HepG2 (cell line): ENCODE measurements around the gene PTPRN. TPM values are rescaled to one million over a fixed set of nuclear protein-coding genes. Genes with fewer than 3 reads are reported as not detected.

ENCODE experiments used
- FOXC1 ChIP-seq: sonication (generic); formaldehyde crosslinking; IDR thresholded peaks from 2 replicates; pipeline ENCODE4 v1.8.0; 2022; ENCODE audit warnings: mild to moderate bottlenecking, missing genetic modification reagents, borderline replicate concordance
- GTF2F1 ChIP-seq: fragments of 150-350 bp; IDR thresholded peaks from 2 replicates; pipeline ENCODE4 v1.6.1; 2014; ENCODE audit warnings: low read length
- HBP1 ChIP-seq: IDR thresholded peaks from 2 replicates; pipeline ENCODE4 v1.6.1; 2016; ENCODE audit warnings: low read depth, control low read depth
- HES4 ChIP-seq: sonication (generic); formaldehyde crosslinking; IDR thresholded peaks from 2 replicates; pipeline ENCODE4 v1.9.0; 2021; ENCODE audit warnings: mild to moderate bottlenecking, missing genetic modification reagents, borderline replicate concordance
- KAT2B ChIP-seq: fragments of 150-350 bp; IDR thresholded peaks from 2 replicates; pipeline ENCODE4 v1.6.1; 2014; ENCODE audit warnings: low read depth, low read length, borderline replicate concordance
- MEIS1 ChIP-seq: sonication (generic); formaldehyde crosslinking; IDR thresholded peaks from 2 replicates; pipeline ENCODE4 v1.9.0; 2021; ENCODE audit warnings: mild to moderate bottlenecking, missing genetic modification reagents, moderate library complexity, borderline replicate concordance
- SP140L ChIP-seq: sonication (generic); formaldehyde crosslinking; IDR thresholded peaks from 2 replicates; pipeline ENCODE4 v1.4.0; 2020; ENCODE audit warnings: missing genetic modification reagents, borderline replicate concordance
- SSRP1 ChIP-seq: IDR thresholded peaks from 2 replicates; pipeline ENCODE4 v1.6.1; 2016; ENCODE audit warnings: control low read depth
- TSC22D2 ChIP-seq: sonication (generic); formaldehyde crosslinking; IDR thresholded peaks from 2 replicates; pipeline ENCODE4 v1.5.1; 2020; ENCODE audit warnings: missing genetic modification reagents, mild to moderate bottlenecking, borderline replicate concordance
- ZFP41 ChIP-seq: sonication (generic); formaldehyde crosslinking; IDR thresholded peaks from 2 replicates; pipeline ENCODE4 v1.4.0; 2020; ENCODE audit warnings: mild to moderate bottlenecking, missing genetic modification reagents, borderline replicate concordance
- ZNF607 ChIP-seq: sonication (generic); formaldehyde crosslinking; IDR thresholded peaks from 2 replicates; pipeline ENCODE4 v1.5.1; 2020; ENCODE audit warnings: missing genetic modification reagents, mild to moderate bottlenecking, borderline replicate concordance
- ZNF672 ChIP-seq: sonication (generic); formaldehyde crosslinking; IDR thresholded peaks from 2 replicates; pipeline ENCODE4 v1.8.1; 2022; ENCODE audit warnings: missing genetic modification reagents
- ZNF674 ChIP-seq: sonication (generic); formaldehyde crosslinking; IDR thresholded peaks from 2 replicates; pipeline ENCODE4 v1.5.0; 2020; ENCODE audit warnings: low read depth, mild to moderate bottlenecking, missing genetic modification reagents
- ZNF703 ChIP-seq: sonication (generic); formaldehyde crosslinking; IDR thresholded peaks from 2 replicates; pipeline ENCODE4 v1.5.1; 2020; ENCODE audit warnings: missing genetic modification reagents, mild to moderate bottlenecking, moderate library complexity, borderline replicate concordance
- polyA plus RNA-seq, 8 experiments: library from polyadenylated mRNA; depleted of rRNA in 3 of 8; stranded (reverse) in 7 of 8; unstranded in 1 of 8; fragments of >200 nt; fragmentation: Illumina TruSeq in 4 of 8; extraction: Trizol in 4 of 8; gene quantifications; 2 replicates each; pipeline versions ENCODE4 v1.2.1 to v1.2.3, GENCODE V29; 2011 to 2016; ENCODE audit warnings: low read depth in 4 of 8, missing spikeins in 1 of 8, mixed read lengths in 1 of 8; ENCODE audit not compliant: insufficient read depth in 1 of 8
- total RNA-seq, 5 experiments: library from RNA; depleted of rRNA; stranded (reverse); fragments of >200 nt; fragmentation: Illumina TruSeq; extraction: Trizol; gene quantifications; 2 replicates each; pipeline ENCODE4 v1.2.3, GENCODE V29; 2016; ENCODE audit warnings: low read depth in 1 of 5
- TF ChIP-seq, protein P1 (sequence below): sonication (generic); formaldehyde crosslinking; IDR thresholded peaks from 2 replicates; pipeline ENCODE4 v1.5.0; 2020; ENCODE audit warnings: mild to moderate bottlenecking, missing genetic modification reagents, borderline replicate concordance
- TF ChIP-seq, protein P2 (sequence below): sonication (generic); formaldehyde crosslinking; IDR thresholded peaks from 2 replicates; pipeline ENCODE4 v1.5.0; 2020; ENCODE audit warnings: missing genetic modification reagents

PTPRN gene
- total and polyA plus RNA-seq, 2 of the 13 experiments (the other 11 are each of a cell fraction or from before 2014, with no cell fraction given) = 0.26 TPM; not detected in 1

DNA sequence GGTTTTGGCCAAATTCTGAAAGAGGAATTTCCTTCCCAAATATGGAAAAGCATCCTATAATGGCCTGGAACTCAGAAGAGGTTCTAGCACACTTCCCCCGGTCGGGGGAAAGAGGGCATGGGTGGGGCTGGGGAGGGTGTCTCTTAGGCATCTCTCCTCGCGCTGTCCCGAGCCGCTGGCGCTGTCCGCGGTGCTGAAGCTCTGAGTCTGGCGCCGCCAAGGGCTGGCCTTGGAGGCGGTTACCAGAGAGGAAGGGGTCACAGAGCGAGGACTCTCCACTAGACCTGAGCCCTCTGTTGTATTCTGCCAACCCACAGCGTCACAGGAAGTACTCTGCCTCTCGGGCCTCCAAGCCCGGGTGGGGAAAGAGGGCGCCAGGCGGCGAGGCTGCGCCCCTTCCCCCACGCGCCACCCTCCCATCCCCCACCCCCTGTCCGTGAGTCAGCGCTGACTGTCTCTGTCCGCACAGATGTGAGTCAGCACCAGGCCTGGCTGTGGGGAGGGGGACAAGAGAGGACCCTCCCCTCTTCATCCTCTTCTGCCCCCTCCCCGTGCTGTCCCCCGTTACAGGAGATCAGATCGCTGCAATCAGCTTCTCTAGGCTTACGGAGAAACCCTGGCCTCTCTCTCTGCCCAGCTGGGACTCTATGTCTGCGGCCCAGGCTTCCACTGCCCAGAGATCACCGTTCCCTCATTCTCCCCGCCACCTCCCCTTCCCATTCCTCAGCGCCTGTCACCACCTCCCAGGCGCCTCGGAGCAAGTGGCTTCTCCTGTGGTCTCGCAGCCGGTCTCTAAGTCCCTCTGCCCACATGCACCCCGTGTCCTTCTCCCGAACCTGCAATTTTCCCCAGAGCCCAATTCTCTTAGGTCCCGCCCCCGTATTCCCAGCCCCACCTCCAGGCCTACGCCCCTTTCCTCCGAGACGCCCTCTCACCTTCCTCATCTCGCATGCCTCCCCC lies 779 bp downstream of the PTPRN start (continued):
- TF ChIP-seq, protein P1, sequence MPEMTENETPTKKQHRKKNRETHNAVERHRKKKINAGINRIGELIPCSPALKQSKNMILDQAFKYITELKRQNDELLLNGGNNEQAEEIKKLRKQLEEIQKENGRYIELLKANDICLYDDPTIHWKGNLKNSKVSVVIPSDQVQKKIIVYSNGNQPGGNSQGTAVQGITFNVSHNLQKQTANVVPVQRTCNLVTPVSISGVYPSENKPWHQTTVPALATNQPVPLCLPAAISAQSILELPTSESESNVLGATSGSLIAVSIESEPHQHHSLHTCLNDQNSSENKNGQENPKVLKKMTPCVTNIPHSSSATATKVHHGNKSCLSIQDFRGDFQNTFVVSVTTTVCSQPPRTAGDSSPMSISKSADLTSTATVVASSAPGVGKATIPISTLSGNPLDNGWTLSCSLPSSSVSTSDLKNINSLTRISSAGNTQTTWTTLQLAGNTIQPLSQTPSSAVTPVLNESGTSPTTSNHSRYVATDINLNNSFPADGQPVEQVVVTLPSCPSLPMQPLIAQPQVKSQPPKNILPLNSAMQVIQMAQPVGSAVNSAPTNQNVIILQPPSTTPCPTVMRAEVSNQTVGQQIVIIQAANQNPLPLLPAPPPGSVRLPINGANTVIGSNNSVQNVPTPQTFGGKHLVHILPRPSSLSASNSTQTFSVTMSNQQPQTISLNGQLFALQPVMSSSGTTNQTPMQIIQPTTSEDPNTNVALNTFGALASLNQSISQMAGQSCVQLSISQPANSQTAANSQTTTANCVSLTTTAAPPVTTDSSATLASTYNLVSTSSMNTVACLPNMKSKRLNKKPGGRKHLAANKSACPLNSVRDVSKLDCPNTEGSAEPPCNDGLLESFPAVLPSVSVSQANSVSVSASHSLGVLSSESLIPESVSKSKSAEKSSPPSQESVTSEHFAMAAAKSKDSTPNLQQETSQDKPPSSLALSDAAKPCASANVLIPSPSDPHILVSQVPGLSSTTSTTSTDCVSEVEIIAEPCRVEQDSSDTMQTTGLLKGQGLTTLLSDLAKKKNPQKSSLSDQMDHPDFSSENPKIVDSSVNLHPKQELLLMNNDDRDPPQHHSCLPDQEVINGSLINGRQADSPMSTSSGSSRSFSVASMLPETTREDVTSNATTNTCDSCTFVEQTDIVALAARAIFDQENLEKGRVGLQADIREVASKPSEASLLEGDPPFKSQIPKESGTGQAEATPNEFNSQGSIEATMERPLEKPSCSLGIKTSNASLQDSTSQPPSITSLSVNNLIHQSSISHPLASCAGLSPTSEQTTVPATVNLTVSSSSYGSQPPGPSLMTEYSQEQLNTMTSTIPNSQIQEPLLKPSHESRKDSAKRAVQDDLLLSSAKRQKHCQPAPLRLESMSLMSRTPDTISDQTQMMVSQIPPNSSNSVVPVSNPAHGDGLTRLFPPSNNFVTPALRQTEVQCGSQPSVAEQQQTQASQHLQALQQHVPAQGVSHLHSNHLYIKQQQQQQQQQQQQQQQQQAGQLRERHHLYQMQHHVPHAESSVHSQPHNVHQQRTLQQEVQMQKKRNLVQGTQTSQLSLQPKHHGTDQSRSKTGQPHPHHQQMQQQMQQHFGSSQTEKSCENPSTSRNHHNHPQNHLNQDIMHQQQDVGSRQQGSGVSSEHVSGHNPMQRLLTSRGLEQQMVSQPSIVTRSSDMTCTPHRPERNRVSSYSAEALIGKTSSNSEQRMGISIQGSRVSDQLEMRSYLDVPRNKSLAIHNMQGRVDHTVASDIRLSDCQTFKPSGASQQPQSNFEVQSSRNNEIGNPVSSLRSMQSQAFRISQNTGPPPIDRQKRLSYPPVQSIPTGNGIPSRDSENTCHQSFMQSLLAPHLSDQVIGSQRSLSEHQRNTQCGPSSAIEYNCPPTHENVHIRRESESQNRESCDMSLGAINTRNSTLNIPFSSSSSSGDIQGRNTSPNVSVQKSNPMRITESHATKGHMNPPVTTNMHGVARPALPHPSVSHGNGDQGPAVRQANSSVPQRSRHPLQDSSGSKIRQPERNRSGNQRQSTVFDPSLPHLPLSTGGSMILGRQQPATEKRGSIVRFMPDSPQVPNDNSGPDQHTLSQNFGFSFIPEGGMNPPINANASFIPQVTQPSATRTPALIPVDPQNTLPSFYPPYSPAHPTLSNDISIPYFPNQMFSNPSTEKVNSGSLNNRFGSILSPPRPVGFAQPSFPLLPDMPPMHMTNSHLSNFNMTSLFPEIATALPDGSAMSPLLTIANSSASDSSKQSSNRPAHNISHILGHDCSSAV = no peak
- TF ChIP-seq TSC22D2 (CRISPR knock-in tag) (peak; percentile 99), FOXC1 (CRISPR knock-in tag) (peak; percentile 93; the same call in 1 of the 2 replicates), SP140L (peak; percentile 99; the same call in 1 of the 2 replicates), ZNF672 (CRISPR knock-in tag) (no peak), GTF2F1 (no peak), ZNF703 (no peak), HBP1 (CRISPR knock-in tag) (peak; percentile 98), ZFP41 (CRISPR knock-in tag) (no peak), HES4 (peak; percentile 98), ZNF674 (CRISPR knock-in tag) (peak; percentile 92; the same call in 1 of the 2 replicates), KAT2B (no peak), MEIS1 (CRISPR knock-in tag) (peak; percentile 82; the same call in 1 of the 2 replicates), ZNF607 (CRISPR knock-in tag) (peak; percentile 94), SSRP1 (CRISPR knock-in tag) (no peak)
- TF ChIP-seq, protein P2, sequence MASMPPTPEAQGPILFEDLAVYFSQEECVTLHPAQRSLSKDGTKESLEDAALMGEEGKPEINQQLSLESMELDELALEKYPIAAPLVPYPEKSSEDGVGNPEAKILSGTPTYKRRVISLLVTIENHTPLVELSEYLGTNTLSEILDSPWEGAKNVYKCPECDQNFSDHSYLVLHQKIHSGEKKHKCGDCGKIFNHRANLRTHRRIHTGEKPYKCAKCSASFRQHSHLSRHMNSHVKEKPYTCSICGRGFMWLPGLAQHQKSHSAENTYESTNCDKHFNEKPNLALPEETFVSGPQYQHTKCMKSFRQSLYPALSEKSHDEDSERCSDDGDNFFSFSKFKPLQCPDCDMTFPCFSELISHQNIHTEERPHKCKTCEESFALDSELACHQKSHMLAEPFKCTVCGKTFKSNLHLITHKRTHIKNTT = no peak
